Endothelial cell of umbilical vein (primary cell): ENCODE results near the gene CNTF. TPM values are rescaled to one million over a fixed set of nuclear protein-coding genes. Genes with fewer than 3 reads are reported as not detected.

Experiments
- BruUV-seq: library from RNA; stranded (reverse); fragments of 400-500 nt; replicated peaks from 2 replicates; lab custom pipeline; 2021; lab: Mats Ljungman, UMichigan
- CTCF ChIA-PET: fragments of 300-600, 350-600 bp; sonication (Branson Sonifier 250); formaldehyde crosslinking; loops from one replicate; lab custom pipeline; 2021; ENCODE audit warnings: antibody characterized with exemption, inconsistent platforms; lab: Charles Lee
- POLR2A ChIA-PET: fragments of 300-600, 350-600 bp; sonication (Branson Sonifier 250); formaldehyde crosslinking; loops from one replicate; lab custom pipeline; 2021; ENCODE audit warnings: antibody characterized with exemption, inconsistent platforms; lab: Charles Lee
- DNase-seq: peaks from one replicate; pipeline ENCODE4 v3.0.0-alpha.2; 2011; ENCODE audit warnings: low read depth, low spot score
- FAIRE-seq: peaks from 2 replicates; lab custom pipeline; 2011; peaks lifted over from hg19 to GRCh38; lab: Jason Lieb, UNC
- H2AFZ ChIP-seq: 2 replicates; pipeline ENCODE4 v1.6.0; 2012; ENCODE audit warnings: low read depth, low read length, control low read depth, inconsistent platforms
- H3K27ac ChIP-seq: 2 replicates; pipeline ENCODE4 v1.5.1; 2011; ENCODE audit warnings: low read depth, mild to moderate bottlenecking, control low read depth, low read length, moderate library complexity; ENCODE audit not compliant: insufficient read depth
- H3K27me3 ChIP-seq, 2 experiments: 2 replicates each; pipeline versions ENCODE4 v1.6.0 to v1.6.1; 2011; ENCODE audit warnings: low read length in 2 of 2, mixed read lengths in 1 of 2; ENCODE audit not compliant: control insufficient read depth in 2 of 2, insufficient read depth in 2 of 2
- H3K36me3 ChIP-seq, 2 experiments: 2 replicates in 1 of 2; 3 replicates in 1 of 2; pipeline ENCODE4 v1.5.1; 2011; ENCODE audit warnings: low read length in 2 of 2, mild to moderate bottlenecking in 1 of 2, moderate library complexity in 1 of 2; ENCODE audit not compliant: control insufficient read depth in 2 of 2, insufficient read depth in 2 of 2; ENCODE audit errors: extremely low read depth in 1 of 2
- H3K4me1 ChIP-seq: 3 replicates; pipeline ENCODE4 v1.5.1; 2011; ENCODE audit warnings: mild to moderate bottlenecking, low read length; ENCODE audit not compliant: control insufficient read depth, insufficient read depth; ENCODE audit errors: extremely low read depth
- H3K4me2 ChIP-seq: 2 replicates; pipeline ENCODE4 v1.6.1; 2011; ENCODE audit warnings: low read length, control low read depth, mixed read lengths; ENCODE audit not compliant: insufficient read depth
- H3K4me3 ChIP-seq, 3 experiments: fragments of 200-600 bp in 1 of 3; sonication (generic), shearing (Covaris generic) in 1 of 3; replicated peaks in 1 of 3; 2 replicates each; pipeline ENCODE4 v1.5.1; 2011 to 2016; ENCODE audit warnings: control low read depth in 3 of 3, low read length in 3 of 3, mild to moderate bottlenecking in 2 of 3, inconsistent platforms in 1 of 3, low read depth in 1 of 3, moderate library complexity in 1 of 3; ENCODE audit not compliant: insufficient read depth in 1 of 3
- H3K79me2 ChIP-seq: 2 replicates; pipeline ENCODE4 v1.6.0; 2012; ENCODE audit warnings: low read length, inconsistent platforms; ENCODE audit not compliant: control insufficient read depth, insufficient read depth
- H3K9ac ChIP-seq: replicated peaks from 2 replicates; pipeline ENCODE3; 2011; ENCODE audit warnings: low read length, control low read depth; ENCODE audit not compliant: insufficient read depth; ENCODE audit errors: extremely low read depth
- H3K9me1 ChIP-seq: replicated peaks from 3 replicates; pipeline ENCODE4 v1.6.0; 2011; ENCODE audit warnings: mild to moderate bottlenecking, low read length; ENCODE audit not compliant: control insufficient read depth, insufficient read depth; ENCODE audit errors: extremely low read depth
- H3K9me3 ChIP-seq: replicated peaks from 2 replicates; pipeline ENCODE4 v1.5.1; 2012; ENCODE audit warnings: low read length, inconsistent platforms; ENCODE audit not compliant: control insufficient read depth, insufficient read depth
- H4K20me1 ChIP-seq: replicated peaks from 2 replicates; pipeline ENCODE3; 2011; ENCODE audit warnings: mild to moderate bottlenecking, low read length; ENCODE audit not compliant: control insufficient read depth, insufficient read depth; ENCODE audit errors: extremely low read depth
- EZH2 ChIP-seq: IDR thresholded peaks from 2 replicates; pipeline ENCODE4 v1.6.1; 2012; ENCODE audit warnings: borderline replicate concordance, low read depth, mild to moderate bottlenecking, moderate library complexity, low read length, inconsistent platforms; ENCODE audit not compliant: severe bottlenecking
- FOS ChIP-seq: IDR thresholded peaks from 2 replicates; pipeline ENCODE4 v1.6.1; 2011; ENCODE audit warnings: mild to moderate bottlenecking, low read length, moderate library complexity, borderline replicate concordance; ENCODE audit not compliant: insufficient read depth
- GATA2 ChIP-seq: IDR thresholded peaks from 2 replicates; pipeline ENCODE4 v1.7.0; 2011; ENCODE audit warnings: low read depth, mild to moderate bottlenecking, moderate library complexity, mixed read lengths, low read length; ENCODE audit not compliant: insufficient read length, insufficient read depth
- JUN ChIP-seq: IDR thresholded peaks from 2 replicates; pipeline ENCODE4 v1.6.1; 2011; ENCODE audit warnings: borderline replicate concordance, low read depth; ENCODE audit not compliant: insufficient read length, insufficient read depth
- MAX ChIP-seq: IDR thresholded peaks from 2 replicates; pipeline ENCODE4 v1.6.1; 2011; ENCODE audit not compliant: insufficient read depth, insufficient read length
- MYC ChIP-seq: IDR thresholded peaks from one replicate; pipeline ENCODE4 v1.6.1; 2011; ENCODE audit warnings: mild to moderate bottlenecking, low read depth, low read length
- POLR2A ChIP-seq: IDR thresholded peaks from 2 replicates; pipeline ENCODE4 v1.6.1; 2012; ENCODE audit warnings: low read depth, mild to moderate bottlenecking, control low read depth, low read length
- POLR2AphosphoS5 ChIP-seq: IDR thresholded peaks from 2 replicates; pipeline ENCODE4 v1.6.1; 2012; ENCODE audit warnings: low read depth, mild to moderate bottlenecking, control low read depth, low read length, moderate library complexity; ENCODE audit not compliant: insufficient read depth
- dilution Hi-C: fragments of 300-500 bp; cut with MboI; formaldehyde crosslinking; loops from one replicate; pipeline ENCODE4 v1.15.0; 2019; ENCODE audit warnings: low sequenced_read_pairs; ENCODE audit not compliant: extremely low pct_ligation_motif_present
- intact Hi-C: fragments of 100-400 bp; cut with micrococcal nuclease; formaldehyde crosslinking; loops from one replicate; pipeline ENCODE4 v1.10.0; 2022
- polyA plus RNA-seq, 4 experiments: library from polyadenylated mRNA; depleted of rRNA in 3 of 4; stranded (reverse) in 3 of 4; unstranded in 1 of 4; fragments of >200 nt; gene quantifications; 2 replicates each; pipeline versions ENCODE4 v1.2.1 to v1.2.3, GENCODE V29; 2011 to 2012; ENCODE audit warnings: missing spikeins in 1 of 4
- total RNA-seq: library from RNA; stranded (reverse); gene quantifications from 2 replicates; pipeline ENCODE4 v1.2.3, GENCODE V29; 2021
- TF ChIP-seq, protein P1 (sequence below), 2 donors: IDR thresholded peaks; 1 replicate in 1 of 2; 2 replicates in 1 of 2; pipeline ENCODE4 v1.5.1; 2011; ENCODE audit warnings: low read length in 2 of 2, mild to moderate bottlenecking in 2 of 2, moderate library complexity in 2 of 2, control low read depth in 1 of 2, inconsistent platforms in 1 of 2, low read depth in 1 of 2; ENCODE audit not compliant: insufficient read depth in 1 of 2; ENCODE audit errors: extremely low read depth in 1 of 2

Gene CNTF
- total and polyA plus RNA-seq, 2 donors (not counting 3 experiments of a cell fraction or from before 2014, with no cell fraction given), result 0.84 to 3.3 TPM

- Histone ChIP-seq H3K4me3 (no peak overlapping the region), H3K27me3 (no peaks in the 10 kb centered on the region), H3K9ac (no peak overlapping the region), H4K20me1 (peaks cover 2% of the 10 kb centered on the region), H3K9me3 (no peaks in the 10 kb centered on the region), H3K4me2 (no peak overlapping the region), H3K4me1 (no peaks in the 10 kb centered on the region), H3K36me3 (peaks cover 0 to 4% of the 10 kb centered on the region in 2 experiments), H3K9me1 (no peaks in the 10 kb centered on the region), H2AFZ (no peak overlapping the region), H3K27ac (no peak overlapping the region), H3K79me2 (peaks cover 92% of the 10 kb centered on the region)
- TF ChIP-seq MYC (no peak), POLR2A (no peak), FOS (no peak), JUN (no peak), MAX (no peak), GATA2 (no peak), EZH2 (no peak), POLR2AphosphoS5 (no peak)
- TF ChIP-seq, protein P1, sequence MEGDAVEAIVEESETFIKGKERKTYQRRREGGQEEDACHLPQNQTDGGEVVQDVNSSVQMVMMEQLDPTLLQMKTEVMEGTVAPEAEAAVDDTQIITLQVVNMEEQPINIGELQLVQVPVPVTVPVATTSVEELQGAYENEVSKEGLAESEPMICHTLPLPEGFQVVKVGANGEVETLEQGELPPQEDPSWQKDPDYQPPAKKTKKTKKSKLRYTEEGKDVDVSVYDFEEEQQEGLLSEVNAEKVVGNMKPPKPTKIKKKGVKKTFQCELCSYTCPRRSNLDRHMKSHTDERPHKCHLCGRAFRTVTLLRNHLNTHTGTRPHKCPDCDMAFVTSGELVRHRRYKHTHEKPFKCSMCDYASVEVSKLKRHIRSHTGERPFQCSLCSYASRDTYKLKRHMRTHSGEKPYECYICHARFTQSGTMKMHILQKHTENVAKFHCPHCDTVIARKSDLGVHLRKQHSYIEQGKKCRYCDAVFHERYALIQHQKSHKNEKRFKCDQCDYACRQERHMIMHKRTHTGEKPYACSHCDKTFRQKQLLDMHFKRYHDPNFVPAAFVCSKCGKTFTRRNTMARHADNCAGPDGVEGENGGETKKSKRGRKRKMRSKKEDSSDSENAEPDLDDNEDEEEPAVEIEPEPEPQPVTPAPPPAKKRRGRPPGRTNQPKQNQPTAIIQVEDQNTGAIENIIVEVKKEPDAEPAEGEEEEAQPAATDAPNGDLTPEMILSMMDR (IDR thresholded peaks at IDR 0.05; ENCODE audit: extremely low read depth in 1 of 2, insufficient read depth in 1 of 2, low read depth in 1 of 2, low read length in 2 of 2), result no peak
- FAIRE-seq (no peak), DNase-seq (no peak)
- ChIA-PET POLR2A (no interaction called here), CTCF (interaction anchor here (1.8 to 2.7 kb wide), 2 partner anchors 8 to 28 kb away, joined by 4 to 11 read pairs; no protein-coding TSS in a partner anchor)
- dilution Hi-C loops, result no loop called here
- intact Hi-C loops, result no loop called here
- BruUV-seq, result no TSS peak
Observed at GRCh38 chr11:58596621-58597020, 25.8 kb upstream of the CNTF start.
